PC-3 (cell line): ENCODE results near the gene NPLOC4. TPM values are rescaled to one million over a fixed set of nuclear protein-coding genes. Genes with fewer than 3 reads are reported as not detected.

ENCODE experiments used
- ATAC-seq: fragments of 200-7000 bp; cut with Tn5 transposase; 2 replicates; pipeline ENCODE4 v1.9.1; 2020; ENCODE audit warnings: mild to moderate bottlenecking, moderate library complexity
- BruUV-seq: library from RNA; stranded (reverse); fragments of 400-500 nt; replicated peaks from 2 replicates; lab custom pipeline; 2021; lab: Mats Ljungman, UMichigan
- CTCF ChIA-PET: fragments of 300-600 bp; sonication (Branson Sonifier 250); formaldehyde crosslinking; loops from one replicate; lab custom pipeline; 2022; ENCODE audit warnings: antibody characterized with exemption; lab: Charles Lee
- POLR2A ChIA-PET: fragments of 300-600 bp; sonication (Branson Sonifier 250); formaldehyde crosslinking; loops from one replicate; lab custom pipeline; 2022; ENCODE audit warnings: antibody characterized with exemption; ENCODE audit not compliant: unreplicated experiment; lab: Charles Lee
- DNase-seq: peaks from one replicate; pipeline ENCODE4 v3.0.0-alpha.2; 2015
- H2AFZ ChIP-seq: fragments of 300-600 bp; sonication (generic); 2 replicates; pipeline ENCODE4 v1.6.0; 2016; ENCODE audit warnings: antibody characterized with exemption, low read length
- H3F3A ChIP-seq: fragments of 300-600 bp; sonication (generic); one replicate; pipeline ENCODE4 v1.6.0; 2017; ENCODE audit warnings: antibody characterized with exemption, low read length, control low read depth, mild to moderate bottlenecking; ENCODE audit not compliant: unreplicated experiment
- H3K27ac ChIP-seq: fragments of 300-600 bp; sonication (generic); 2 replicates; pipeline ENCODE4 v1.5.1; 2016; ENCODE audit warnings: mild to moderate bottlenecking, low read length
- H3K27me3 ChIP-seq: fragments of 300-600 bp; sonication (generic); 2 replicates; pipeline ENCODE4 v1.6.1; 2016; ENCODE audit warnings: low read length, mixed read lengths
- H3K36me3 ChIP-seq: fragments of 300-600 bp; sonication (generic); 2 replicates; pipeline ENCODE4 v1.6.1; 2016; ENCODE audit warnings: low read depth, mixed run types, low read length, mixed read lengths
- H3K4me1 ChIP-seq: fragments of 300-600 bp; sonication (generic); 2 replicates; pipeline ENCODE4 v1.5.1; 2016; ENCODE audit warnings: low read length; ENCODE audit not compliant: insufficient read depth
- H3K4me2 ChIP-seq: fragments of 300-600 bp; sonication (generic); 2 replicates; pipeline ENCODE4 v1.6.0; 2016; ENCODE audit warnings: low read length
- H3K4me3 ChIP-seq: fragments of 300-600 bp; sonication (generic); 2 replicates; pipeline ENCODE4 v1.5.1; 2016; ENCODE audit warnings: mild to moderate bottlenecking, low read length, mixed read lengths
- H3K79me2 ChIP-seq: fragments of 300-600 bp; sonication (generic); 2 replicates; pipeline ENCODE4 v1.6.1; 2017; ENCODE audit warnings: low read length, mixed read lengths
- H3K9ac ChIP-seq: fragments of 300-600 bp; sonication (generic); 2 replicates; pipeline ENCODE4 v1.6.0; 2016; ENCODE audit warnings: mild to moderate bottlenecking, low read length
- H3K9me2 ChIP-seq: fragments of 300-600 bp; sonication (generic); replicated peaks from 2 replicates; pipeline ENCODE4 v1.6.1; 2016; ENCODE audit warnings: mixed run types, low read length, mixed read lengths
- H3K9me3 ChIP-seq: fragments of 300-600 bp; sonication (generic); 2 replicates; pipeline ENCODE4 v1.6.1; 2016; ENCODE audit warnings: low read length, mixed read lengths
- H4K20me1 ChIP-seq: fragments of 300-600 bp; sonication (generic); 2 replicates; pipeline ENCODE4 v1.6.1; 2016; ENCODE audit warnings: low read length, mixed read lengths
- CTCF ChIP-seq: fragments of 300-600 bp; sonication (generic); conservative IDR thresholded peaks from 2 replicates; pipeline ENCODE4 v1.5.1; 2017; ENCODE audit warnings: antibody characterized with exemption, low read depth, mild to moderate bottlenecking, low read length
- EZH2 ChIP-seq: fragments of 300-600 bp; sonication (generic); IDR thresholded peaks from one replicate; pipeline ENCODE4 v1.6.1; 2017; ENCODE audit warnings: antibody characterized with exemption, mild to moderate bottlenecking, low read length; ENCODE audit not compliant: unreplicated experiment
- EZH2phosphoT487 ChIP-seq: fragments of 300-600 bp; sonication (generic); IDR thresholded peaks from 2 replicates; pipeline ENCODE4 v1.6.1; 2018; ENCODE audit warnings: mild to moderate bottlenecking, antibody characterized with exemption, low read length, borderline replicate concordance
- intact Hi-C: fragments of 100-400 bp; cut with micrococcal nuclease; formaldehyde crosslinking; loops from 2 replicates; pipeline ENCODE4 v1.9.0; 2023
- total RNA-seq: library from RNA; depleted of rRNA; stranded (reverse); fragments of >200 nt; gene quantifications from 2 replicates; pipeline ENCODE4 v1.2.3, GENCODE V29; 2014

The NPLOC4 gene
- total RNA-seq, 1 experiment from 2014 or later, result 109 TPM

GRCh38 chr17:81515530-81516041 is 121.3 kb downstream of the NPLOC4 start:
- H3K4me1 ChIP-seq, result peaks cover 47% of the 10 kb centered on the region

GRCh38 chr17:81514739-81515529 is 122.0 kb downstream of the NPLOC4 start:
- DNase-seq (peak; percentile 89), ATAC-seq (peak; percentile 14)
- Histone ChIP-seq H3K27ac (peak overlapping the region; percentile 88), H3K27me3 (no peaks in the 10 kb centered on the region), H3K4me3 (peak overlapping the region; percentile 79), H3F3A (peaks cover 11% of the 10 kb centered on the region), H3K4me1 (peaks cover 44% of the 10 kb centered on the region), H3K4me2 (peak overlapping the region; percentile 96), H2AFZ (peak overlapping the region; percentile 70), H3K9ac (peak overlapping the region; percentile 85), H3K9me3 (no peaks in the 10 kb centered on the region), H3K9me2 (no peaks in the 10 kb centered on the region), H3K79me2 (peaks cover 65% of the 10 kb centered on the region), H3K36me3 (peaks cover 23% of the 10 kb centered on the region), H4K20me1 (peaks cover 26% of the 10 kb centered on the region)
- BruUV-seq, result no TSS peak
- ChIA-PET POLR2A (interaction anchor here (0.6 kb wide), 2 partner anchors 25 to 36 kb away, joined by 3 to 4 read pairs; no protein-coding TSS in a partner anchor), CTCF (no interaction called here)
- TF ChIP-seq EZH2 (no peak), CTCF (no peak), EZH2phosphoT487 (no peak)
- intact Hi-C loops, result loop anchor here (10.0 kb wide), 1 partner anchor 120 kb away; the partner anchor contains the start of gene BAHCC1

More at GRCh38 chr17:81515530-81516041, 121.3 kb downstream of the NPLOC4 start:
- peak overlapping the region; percentile 79 for H3K4me3 ChIP-seq
- H3K79me2 ChIP-seq, result peaks cover 59% of the 10 kb centered on the region
- H3K9me3 ChIP-seq, result no peaks in the 10 kb centered on the region
- intact Hi-C loops, result loop anchor here (10.0 kb wide), 1 partner anchor 121 kb away; the partner anchor contains the start of gene BAHCC1
- peak overlapping the region; percentile 88 for H3K27ac ChIP-seq
- peaks cover 19% of the 10 kb centered on the region for H4K20me1 ChIP-seq
- peaks cover 6% of the 10 kb centered on the region for H3F3A ChIP-seq
- no TSS peak for BruUV-seq
- peak overlapping the region; percentile 96 for H3K4me2 ChIP-seq
- H3K9me2 ChIP-seq, result no peaks in the 10 kb centered on the region
- H3K27me3 ChIP-seq, result no peaks in the 10 kb centered on the region
- peaks cover 17% of the 10 kb centered on the region for H3K36me3 ChIP-seq
- H2AFZ ChIP-seq, result no peak overlapping the region; the same call in 1 of the 2 replicates
- POLR2A ChIA-PET, result interaction anchor here (0.6 kb wide), 2 partner anchors 26 to 36 kb away, joined by 3 to 4 read pairs; no protein-coding TSS in a partner anchor
- TF ChIP-seq CTCF, result no peak
- TF ChIP-seq EZH2, result no peak
- TF ChIP-seq EZH2phosphoT487, result no peak
- peak overlapping the region; percentile 85 for H3K9ac ChIP-seq
- ATAC-seq, result no peak
- DNase-seq, result no peak
- CTCF ChIA-PET, result interaction anchor here (0.5 to 0.6 kb wide), 2 partner anchors 13 to 53 kb away, joined by 3 to 15 read pairs; no protein-coding TSS in a partner anchor
